Measurements from ENCODE around the gene BBOX1.

The BBOX1 gene

GRCh38 chr11:27055065-27055682 is 14.6 kb downstream of the BBOX1 start:
- no peaks in the 10 kb centered on the region for H3K36me3 Mint-ChIP-seq (ENCODE audit: low read depth)
- no peak overlapping the region for H3K4me3 Mint-ChIP-seq

DNA sequence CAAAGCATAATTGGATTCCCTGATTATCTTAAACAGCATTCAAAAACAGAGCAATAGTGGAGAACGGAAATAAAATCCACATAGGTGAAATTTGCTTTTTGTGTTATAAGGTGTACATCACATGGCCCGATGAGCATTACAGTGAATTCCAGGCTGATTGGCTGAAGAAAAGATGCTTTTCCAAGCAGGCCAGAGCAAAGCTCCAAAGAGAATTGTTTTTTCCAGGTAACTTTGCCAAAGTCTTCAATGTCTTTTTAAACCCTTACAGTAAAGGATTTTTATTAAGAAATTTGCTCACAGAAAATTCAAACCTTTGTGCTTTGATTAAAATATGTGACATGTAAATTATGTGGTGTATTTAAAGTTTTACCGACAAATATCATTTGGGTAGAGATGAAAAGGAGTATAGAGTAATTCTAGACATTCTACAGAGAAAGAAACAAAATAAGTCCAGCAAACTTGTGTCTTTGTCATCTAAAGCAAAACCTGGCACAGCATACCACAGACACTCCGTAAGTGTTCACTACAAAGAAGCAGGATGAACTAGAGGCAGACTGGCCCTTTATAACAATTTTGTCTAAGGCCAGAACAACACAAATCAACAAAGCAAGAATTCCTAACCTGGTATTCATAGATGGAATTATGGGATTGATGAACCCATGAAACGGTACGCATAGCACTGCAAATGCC is 16.6 kb downstream of the BBOX1 start:
- Mint-ChIP-seq H3K4me3 (no peak overlapping the region), H3K27ac (no peak overlapping the region), H3K36me3 (ENCODE audit: low read depth) (no peaks in the 10 kb centered on the region), H3K27me3 (no peaks in the 10 kb centered on the region), H3K9me3 (peaks cover 14% of the 10 kb centered on the region), H3K4me1 (ENCODE audit: low read depth) (no peaks in the 10 kb centered on the region)

More at GRCh38 chr11:27055065-27055682, 14.6 kb downstream of the BBOX1 start:
- no peak overlapping the region for H3K27ac Mint-ChIP-seq
- H3K9me3 Mint-ChIP-seq: peaks cover 15% of the 10 kb centered on the region
- no peaks in the 10 kb centered on the region for H3K4me1 Mint-ChIP-seq (ENCODE audit: low read depth)
- H3K27me3 Mint-ChIP-seq: no peaks in the 10 kb centered on the region

GRCh38 chr11:27058456-27058855 is 17.8 kb downstream of the BBOX1 start:
- no peaks in the 10 kb centered on the region for H3K4me1 Mint-ChIP-seq (ENCODE audit: low read depth)
- peaks cover 8% of the 10 kb centered on the region for H3K9me3 Mint-ChIP-seq
- H3K36me3 Mint-ChIP-seq (ENCODE audit: low read depth): no peaks in the 10 kb centered on the region
- no peaks in the 10 kb centered on the region for H3K27me3 Mint-ChIP-seq
- H3K4me3 Mint-ChIP-seq: no peak overlapping the region
- H3K27ac Mint-ChIP-seq: no peak overlapping the region

DNA sequence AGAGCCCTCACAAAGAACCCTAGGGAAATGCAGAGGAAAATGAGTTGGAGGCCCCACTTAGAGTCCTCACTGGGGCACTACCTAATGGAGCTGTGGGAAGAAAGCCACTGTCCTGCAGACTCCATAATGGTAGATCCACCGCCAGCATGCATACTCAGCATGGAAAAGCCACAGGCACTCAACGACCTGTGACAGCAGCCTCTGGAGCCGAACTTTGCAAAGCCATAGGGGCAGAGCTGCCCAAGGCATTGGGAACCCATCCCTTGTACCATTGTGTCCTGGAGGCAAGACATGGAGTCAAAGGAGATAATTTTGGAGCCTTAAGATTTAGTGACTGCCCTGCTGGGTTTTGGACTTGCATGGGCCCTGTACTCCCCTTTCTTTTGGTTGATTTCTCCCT is 18.8 kb downstream of the BBOX1 start:
- Mint-ChIP-seq H3K4me1 (ENCODE audit: low read depth) (no peaks in the 10 kb centered on the region), H3K36me3 (ENCODE audit: low read depth) (no peaks in the 10 kb centered on the region), H3K9me3 (peaks cover 10% of the 10 kb centered on the region), H3K27ac (no peak overlapping the region), H3K4me3 (no peak overlapping the region), H3K27me3 (no peaks in the 10 kb centered on the region)

- Mint-ChIP-seq H3K27ac (no peak overlapping the region), H3K9me3 (peaks cover 12% of the 10 kb centered on the region), H3K27me3 (no peaks in the 10 kb centered on the region), H3K4me1 (ENCODE audit: low read depth) (no peaks in the 10 kb centered on the region), H3K36me3 (ENCODE audit: low read depth) (no peaks in the 10 kb centered on the region), H3K4me3 (no peak overlapping the region)
Measured at GRCh38 chr11:27060816-27061460, 20.3 kb downstream of the BBOX1 start.

- H3K9me3 Mint-ChIP-seq: peaks cover 12% of the 10 kb centered on the region
Measured at GRCh38 chr11:27061461-27061821, 20.8 kb downstream of the BBOX1 start.

DNA sequence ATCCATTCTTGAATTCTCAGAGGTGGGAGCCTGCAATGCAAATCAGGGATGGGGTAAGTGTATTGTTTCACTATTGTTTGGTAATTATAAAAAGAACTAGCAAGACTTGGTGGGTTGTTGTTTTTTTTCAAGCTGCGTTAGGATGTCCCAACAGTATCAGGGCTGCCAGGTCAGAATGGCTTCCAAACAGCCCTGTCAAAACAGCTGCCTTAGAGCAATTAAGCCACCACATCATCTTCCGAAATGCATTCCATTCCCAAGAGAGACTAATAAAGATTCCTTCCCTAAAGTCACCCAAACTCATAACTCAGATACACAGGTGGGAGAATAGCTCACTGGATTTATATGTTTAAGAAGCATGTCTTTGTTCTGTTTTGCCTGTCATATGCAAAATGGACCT is 23.5 kb downstream of the BBOX1 start:
- Mint-ChIP-seq H3K27ac (no peak overlapping the region), H3K27me3 (no peaks in the 10 kb centered on the region), H3K36me3 (ENCODE audit: low read depth) (no peaks in the 10 kb centered on the region)

More at GRCh38 chr11:27061461-27061821, 20.8 kb downstream of the BBOX1 start:
- Mint-ChIP-seq H3K27ac (no peak overlapping the region), H3K4me3 (no peak overlapping the region), H3K4me1 (ENCODE audit: low read depth) (no peaks in the 10 kb centered on the region), H3K27me3 (no peaks in the 10 kb centered on the region), H3K36me3 (ENCODE audit: low read depth) (no peaks in the 10 kb centered on the region)

DNA sequence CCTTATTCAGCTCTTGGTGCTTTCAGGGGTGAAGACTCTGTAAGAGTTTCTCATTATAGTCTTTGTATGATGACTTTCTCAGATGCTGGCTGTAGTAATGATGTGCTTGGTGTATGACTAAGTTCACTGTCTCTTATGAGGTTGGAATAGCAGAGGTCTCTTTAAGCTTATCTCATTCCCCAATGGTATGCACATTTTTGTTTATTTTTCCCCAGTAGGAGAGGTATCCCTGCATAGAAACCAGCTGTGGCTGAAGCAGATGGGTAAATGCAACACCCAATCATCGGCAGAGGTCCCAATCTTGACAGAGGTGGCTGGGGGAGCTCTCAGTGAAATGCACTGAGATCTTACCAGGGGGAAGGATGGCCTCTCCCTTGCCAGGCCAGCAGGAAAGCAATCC is 34.6 kb downstream of the BBOX1 start:
- Mint-ChIP-seq H3K4me3 (no peak overlapping the region), H3K27me3 (no peaks in the 10 kb centered on the region), H3K36me3 (ENCODE audit: low read depth) (no peaks in the 10 kb centered on the region), H3K27ac (no peak overlapping the region), H3K9me3 (peaks cover 13% of the 10 kb centered on the region), H3K4me1 (ENCODE audit: low read depth) (no peaks in the 10 kb centered on the region)

More for the DNA sequence above, 23.5 kb downstream of the BBOX1 start:
- H3K9me3 Mint-ChIP-seq: peaks cover 8% of the 10 kb centered on the region
- no peak overlapping the region for H3K4me3 Mint-ChIP-seq
- H3K4me1 Mint-ChIP-seq (ENCODE audit: low read depth): no peaks in the 10 kb centered on the region

GRCh38 chr11:27075655-27076054 is 35.0 kb downstream of the BBOX1 start:
- Mint-ChIP-seq H3K27me3 (no peaks in the 10 kb centered on the region), H3K9me3 (peaks cover 13% of the 10 kb centered on the region), H3K36me3 (ENCODE audit: low read depth) (no peaks in the 10 kb centered on the region), H3K4me3 (no peak overlapping the region), H3K4me1 (ENCODE audit: low read depth) (no peaks in the 10 kb centered on the region), H3K27ac (no peak overlapping the region)

GRCh38 chr11:27076121-27076589 is 35.5 kb downstream of the BBOX1 start:
- Mint-ChIP-seq H3K36me3 (ENCODE audit: low read depth) (no peaks in the 10 kb centered on the region), H3K4me1 (ENCODE audit: low read depth) (no peaks in the 10 kb centered on the region), H3K27ac (no peak overlapping the region), H3K27me3 (no peaks in the 10 kb centered on the region), H3K9me3 (peaks cover 13% of the 10 kb centered on the region), H3K4me3 (no peak overlapping the region)

DNA sequence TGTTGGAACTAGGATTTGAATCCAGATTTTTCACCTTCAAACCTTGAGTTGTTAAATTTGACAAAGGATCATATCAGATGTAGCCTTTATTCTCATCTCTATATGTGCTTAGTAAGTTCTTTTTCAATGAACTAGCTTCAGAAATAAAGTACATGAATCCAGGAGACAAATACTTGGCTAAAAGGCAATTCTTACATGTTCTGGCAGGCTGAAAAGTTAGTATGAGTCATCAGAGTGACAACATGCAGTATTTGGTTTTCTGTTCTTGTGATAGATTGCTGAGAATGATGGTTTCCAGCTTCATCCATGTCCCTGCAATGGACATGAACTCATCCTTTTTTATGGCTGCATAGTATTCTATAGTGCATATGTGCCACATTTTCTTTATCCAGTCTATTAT is 40.4 kb downstream of the BBOX1 start:
- no peaks in the 10 kb centered on the region for H3K36me3 Mint-ChIP-seq (ENCODE audit: low read depth)
- H3K9me3 Mint-ChIP-seq: peaks cover 13% of the 10 kb centered on the region
- no peak overlapping the region for H3K4me3 Mint-ChIP-seq
- H3K27me3 Mint-ChIP-seq: no peaks in the 10 kb centered on the region
- no peak overlapping the region for H3K27ac Mint-ChIP-seq
- no peaks in the 10 kb centered on the region for H3K4me1 Mint-ChIP-seq (ENCODE audit: low read depth)

DNA sequence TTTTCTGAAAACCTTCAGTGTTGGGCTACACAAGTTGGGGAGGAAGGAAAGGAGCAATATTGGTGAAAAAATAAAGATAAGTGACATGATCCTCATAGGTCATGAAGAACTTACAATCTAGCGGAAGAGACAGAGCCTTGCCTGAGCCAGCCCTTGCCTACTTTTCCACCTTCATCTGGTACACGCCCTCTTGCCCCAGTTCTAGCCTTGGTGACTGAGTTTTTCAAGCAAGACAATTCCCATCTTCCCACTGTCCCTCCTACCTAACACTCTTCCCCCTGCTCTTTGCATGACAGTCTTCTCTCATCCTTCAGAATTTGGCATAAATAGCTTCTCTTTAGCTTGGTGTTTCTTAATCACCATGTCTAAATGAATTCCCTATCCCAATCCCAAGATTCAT is 42.6 kb downstream of the BBOX1 start:
- Mint-ChIP-seq H3K4me1 (ENCODE audit: low read depth) (no peaks in the 10 kb centered on the region), H3K9me3 (peaks cover 6% of the 10 kb centered on the region)

GRCh38 chr11:27083782-27084181 is 43.2 kb downstream of the BBOX1 start:
- H3K9me3 Mint-ChIP-seq: peaks cover under 1% of the 10 kb centered on the region
- no peak overlapping the region for H3K4me3 Mint-ChIP-seq
- no peaks in the 10 kb centered on the region for H3K27me3 Mint-ChIP-seq
- H3K4me1 Mint-ChIP-seq (ENCODE audit: low read depth): no peaks in the 10 kb centered on the region
- H3K36me3 Mint-ChIP-seq (ENCODE audit: low read depth): no peaks in the 10 kb centered on the region
- no peak overlapping the region for H3K27ac Mint-ChIP-seq

More for the DNA sequence above, 42.6 kb downstream of the BBOX1 start:
- no peak overlapping the region for H3K27ac Mint-ChIP-seq
- no peaks in the 10 kb centered on the region for H3K27me3 Mint-ChIP-seq
- H3K36me3 Mint-ChIP-seq (ENCODE audit: low read depth): no peaks in the 10 kb centered on the region
- H3K4me3 Mint-ChIP-seq: no peak overlapping the region

GRCh38 chr11:27084518-27084917 is 43.9 kb downstream of the BBOX1 start:
- Mint-ChIP-seq H3K36me3 (ENCODE audit: low read depth) (no peaks in the 10 kb centered on the region), H3K9me3 (no peaks in the 10 kb centered on the region), H3K4me1 (ENCODE audit: low read depth) (no peaks in the 10 kb centered on the region), H3K4me3 (no peak overlapping the region), H3K27me3 (no peaks in the 10 kb centered on the region), H3K27ac (no peak overlapping the region)

DNA sequence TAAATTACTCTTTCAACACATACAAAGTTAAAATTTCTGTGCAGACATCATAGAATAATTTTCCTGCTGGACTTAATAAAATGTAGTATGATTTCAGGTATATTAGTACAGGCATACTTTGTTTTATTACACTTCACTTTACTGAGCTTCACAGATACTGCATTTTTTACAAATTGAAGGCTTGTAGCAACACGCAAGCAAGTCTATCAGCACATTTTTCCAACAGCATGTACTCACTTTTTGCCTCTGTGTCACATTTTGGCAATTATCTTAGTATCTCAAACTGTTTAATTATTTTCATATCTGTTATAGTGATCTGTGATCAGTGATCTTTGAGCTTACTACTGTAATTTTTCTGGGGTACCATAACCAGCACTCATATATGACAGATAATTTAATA is 44.5 kb downstream of the BBOX1 start:
- Mint-ChIP-seq H3K27ac (no peak overlapping the region), H3K4me1 (ENCODE audit: low read depth) (no peaks in the 10 kb centered on the region), H3K27me3 (no peaks in the 10 kb centered on the region), H3K9me3 (no peaks in the 10 kb centered on the region), H3K4me3 (no peak overlapping the region), H3K36me3 (ENCODE audit: low read depth) (no peaks in the 10 kb centered on the region)

Measured in stimulated activated naive CD8-positive, alpha-beta T cell treated with anti-CD3 and anti-CD28 coated beads, Interleukin-15, Interleukin-2, amounts not matched to agents 100 ng/mL and 50 ng/mL, for 24 hours (primary cell).